NCI-H82 treated with DMSO at 0.1 percent for 48 hours (cell line): Measurements from ENCODE around the gene ESYT3.
"Not testable (repeated sequence)": the region's sequence is repeated elsewhere in the genome, so short reads cannot be mapped to it uniquely, and the experiment has no call there.

Source experiments
- DNase-seq: peaks from one replicate; lab custom pipeline; 2025; ENCODE audit not compliant: unreplicated experiment; lab: John Stamatoyannopoulos, UW

ESYT3 gene

DNA sequence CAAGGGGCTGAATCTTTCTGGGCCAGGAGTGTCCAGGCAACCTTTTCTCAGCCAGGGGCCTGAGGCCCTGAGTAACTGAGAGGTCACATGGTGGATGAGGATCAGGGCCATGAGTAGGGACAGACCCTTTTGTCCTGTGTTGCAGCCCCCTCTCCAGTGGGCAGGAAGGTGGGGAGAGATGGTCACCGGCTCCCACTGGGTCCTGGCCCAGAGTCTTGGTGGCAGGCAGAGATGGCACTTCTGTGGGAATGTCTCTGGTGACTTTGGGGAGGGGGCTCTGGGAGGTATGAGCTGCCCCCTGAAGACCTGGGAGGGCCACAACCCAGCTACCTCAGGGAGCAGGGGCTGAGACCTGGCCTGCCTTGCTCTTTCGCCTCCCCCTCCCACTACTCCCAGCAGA, 6.8 kb downstream of the ESYT3 start:
- no peak for DNase-seq

GRCh38 chr3:138441742-138442141, 7.3 kb downstream of the ESYT3 start:
- DNase-seq: no peak

DNA sequence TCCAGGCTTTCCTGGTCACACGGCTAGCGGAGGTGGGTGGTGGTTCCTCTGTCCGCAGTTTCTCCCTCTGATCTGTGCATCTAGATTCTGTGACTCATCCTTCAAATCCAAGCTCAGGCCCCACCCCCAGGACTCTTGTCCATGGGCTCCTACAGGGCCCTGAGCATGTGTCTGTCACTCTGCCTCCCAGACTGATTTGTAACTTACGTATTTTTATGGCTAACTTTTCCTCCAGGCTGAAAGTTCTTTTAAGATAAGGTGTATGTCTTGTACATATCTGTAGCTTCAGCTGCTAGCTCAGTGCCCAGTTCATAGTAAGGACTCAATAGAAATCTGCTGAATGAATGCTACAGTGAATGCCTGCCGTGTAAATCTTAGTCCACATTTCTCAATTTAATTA, 8.0 kb downstream of the ESYT3 start:
- DNase-seq: no peak

DNA sequence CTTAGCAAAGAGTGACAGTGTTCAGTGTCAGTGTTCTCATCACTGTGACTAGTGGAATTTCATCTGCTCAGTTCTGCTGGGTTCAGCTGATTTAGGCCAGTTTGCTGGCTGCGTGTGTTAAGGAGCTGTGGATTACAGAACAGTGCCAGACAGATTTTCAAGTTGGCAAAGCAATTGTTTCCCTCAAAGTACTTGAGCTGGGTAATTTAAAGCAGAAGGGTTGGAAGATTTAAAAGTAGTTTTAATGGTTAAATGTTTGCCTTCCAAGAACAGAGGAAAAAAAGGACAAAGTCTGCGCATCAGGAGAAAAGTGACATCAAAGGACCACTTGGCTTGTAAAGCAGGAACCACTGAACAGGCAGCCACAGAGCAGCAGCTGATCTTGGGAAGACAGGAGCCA, 8.7 kb downstream of the ESYT3 start:
- no peak for DNase-seq

- no peak for DNase-seq
Measured at GRCh38 chr3:138443521-138444503, 9.4 kb downstream of the ESYT3 start.

- DNase-seq: no peak
Measured at GRCh38 chr3:138445236-138445635, 10.8 kb downstream of the ESYT3 start.

DNA sequence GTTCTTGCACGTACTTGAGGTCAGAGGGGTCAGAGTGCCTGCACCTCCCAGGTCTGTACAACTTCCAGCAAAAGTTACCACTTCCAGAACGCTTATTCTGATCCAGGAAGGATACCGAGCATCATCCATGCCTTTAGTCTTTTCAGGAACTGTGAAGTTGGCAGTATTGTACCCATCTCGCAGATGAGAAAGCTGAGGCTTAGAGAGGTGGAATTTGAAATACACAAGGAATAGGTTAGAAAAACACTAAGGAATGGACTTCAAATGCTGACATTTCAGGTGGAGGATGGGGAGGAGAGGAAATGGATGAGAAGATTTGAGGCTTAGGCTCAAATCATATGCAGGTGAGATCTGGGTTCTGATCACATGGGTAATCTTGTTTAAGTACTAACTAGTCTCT, 11.2 kb downstream of the ESYT3 start:
- DNase-seq: no peak

GRCh38 chr3:138448631-138449030, 14.2 kb downstream of the ESYT3 start:
- DNase-seq: no peak

DNA sequence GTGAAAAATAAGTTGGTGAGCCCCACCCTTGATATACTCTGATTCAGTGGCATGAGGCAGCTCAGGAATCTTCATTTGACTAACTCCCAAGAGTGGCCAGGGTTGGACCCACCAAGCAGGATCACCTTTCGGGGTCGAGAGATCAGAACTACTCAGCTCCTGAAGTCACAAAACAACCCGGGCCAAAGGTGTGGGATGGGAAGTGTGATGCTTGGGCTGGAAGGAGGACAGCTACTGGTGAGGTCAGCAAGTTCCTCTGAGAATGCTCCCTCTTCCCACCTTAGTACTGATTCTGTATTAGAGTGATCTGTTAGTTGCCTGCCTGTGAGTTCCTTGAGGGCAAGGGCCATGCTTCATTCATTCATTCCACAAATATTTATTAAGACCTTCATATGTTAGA, 15.1 kb downstream of the ESYT3 start:
- DNase-seq: no peak

DNA sequence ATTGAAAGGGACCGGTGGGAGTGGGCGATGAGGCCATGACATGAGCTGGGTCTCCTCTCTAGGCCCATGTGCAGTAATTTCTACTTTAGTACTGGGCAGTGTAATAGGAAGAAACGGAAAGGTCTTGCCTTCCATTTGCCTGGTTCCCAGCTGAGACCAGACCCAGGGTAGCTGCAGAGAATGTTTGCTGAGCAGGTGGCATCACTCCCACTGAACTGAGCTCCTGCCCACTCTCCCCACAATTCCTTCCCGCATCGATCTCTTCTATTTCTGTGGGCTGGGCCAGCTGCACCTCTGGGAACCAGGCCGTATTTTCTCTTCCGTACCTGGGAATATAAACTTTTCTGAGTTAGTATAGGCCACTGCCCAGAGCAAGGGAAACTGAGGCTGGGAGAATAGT, 15.8 kb downstream of the ESYT3 start:
- DNase-seq: no peak

DNA sequence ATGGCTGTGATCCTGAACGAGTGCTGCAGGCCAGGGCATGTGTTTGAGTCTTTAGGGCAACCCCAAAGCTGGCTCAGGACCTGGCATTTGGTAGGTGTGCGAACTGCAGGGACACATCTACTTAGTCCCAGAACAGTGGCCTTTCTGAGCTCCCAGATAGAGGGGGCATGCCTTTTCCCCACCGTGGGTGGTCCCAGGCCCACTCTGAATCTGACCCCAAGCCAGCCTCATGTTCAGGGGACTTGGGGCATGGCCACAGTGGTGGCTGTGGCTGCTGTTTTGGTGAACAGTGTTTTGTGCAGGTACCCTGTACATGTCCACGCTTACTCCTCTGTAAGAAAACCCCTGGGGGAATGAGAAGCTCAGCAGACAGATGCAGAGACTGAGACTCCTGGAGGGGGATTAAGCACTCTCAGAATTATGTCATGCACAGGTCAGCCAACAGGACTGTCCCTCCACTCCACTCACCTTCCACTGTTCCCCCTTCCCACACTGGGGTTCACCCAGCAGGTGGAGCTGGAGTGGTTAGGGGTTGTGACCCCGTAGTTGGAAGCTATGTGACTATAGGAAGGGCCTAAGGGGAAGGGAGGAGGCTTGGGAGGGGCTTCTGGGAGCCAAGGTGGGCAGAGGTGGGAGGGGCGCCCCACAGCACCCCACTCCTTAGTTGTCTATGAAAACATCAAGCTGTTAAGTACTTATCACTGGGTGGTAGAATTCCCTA, 16.4 kb downstream of the ESYT3 start:
- DNase-seq: no peak

GRCh38 chr3:138451595-138452162, 17.3 kb downstream of the ESYT3 start:
- no peak for DNase-seq

DNA sequence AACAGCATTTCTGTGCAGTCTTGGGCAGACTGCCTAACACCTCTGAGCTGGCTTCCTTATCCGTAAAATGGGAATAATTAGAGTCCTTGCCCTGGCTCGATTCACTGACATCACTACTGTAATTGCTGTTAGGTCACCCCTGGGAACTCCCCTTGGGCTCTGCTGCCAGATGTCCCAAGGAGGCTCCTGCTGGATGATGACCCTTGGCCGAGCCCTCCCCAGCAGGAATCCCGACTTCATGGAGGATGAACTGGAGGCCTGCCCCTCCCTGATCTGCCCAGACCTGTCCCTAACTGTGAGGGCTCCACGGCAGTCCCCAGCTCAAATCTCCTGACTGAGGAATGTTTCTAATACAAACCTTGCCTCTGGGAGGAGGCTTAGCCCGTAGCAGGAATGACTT, 18.0 kb downstream of the ESYT3 start:
- DNase-seq: no peak

DNA sequence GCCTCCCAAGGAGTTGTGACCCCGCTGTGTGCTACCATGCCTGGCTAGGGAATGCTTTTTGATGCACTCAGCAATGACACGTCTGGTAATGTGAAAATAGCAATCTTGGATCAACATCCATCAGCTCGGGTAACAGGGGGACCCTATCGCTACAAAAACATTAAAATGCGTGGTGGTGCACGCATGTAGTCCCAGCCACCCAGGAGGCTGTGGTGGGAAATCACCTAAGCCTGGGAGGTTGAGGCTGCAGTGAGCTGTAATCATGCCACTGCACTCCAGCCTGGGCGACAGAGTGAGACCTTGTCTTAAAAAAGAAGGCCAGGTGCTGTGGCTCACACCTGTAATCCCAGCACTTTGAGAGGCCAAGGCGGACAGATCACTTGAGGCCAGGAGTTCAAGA, 19.5 kb downstream of the ESYT3 start:
- not testable (repeated sequence) for DNase-seq

GRCh38 chr3:138455801-138456716, 21.6 kb downstream of the ESYT3 start:
- no peak for DNase-seq

DNA sequence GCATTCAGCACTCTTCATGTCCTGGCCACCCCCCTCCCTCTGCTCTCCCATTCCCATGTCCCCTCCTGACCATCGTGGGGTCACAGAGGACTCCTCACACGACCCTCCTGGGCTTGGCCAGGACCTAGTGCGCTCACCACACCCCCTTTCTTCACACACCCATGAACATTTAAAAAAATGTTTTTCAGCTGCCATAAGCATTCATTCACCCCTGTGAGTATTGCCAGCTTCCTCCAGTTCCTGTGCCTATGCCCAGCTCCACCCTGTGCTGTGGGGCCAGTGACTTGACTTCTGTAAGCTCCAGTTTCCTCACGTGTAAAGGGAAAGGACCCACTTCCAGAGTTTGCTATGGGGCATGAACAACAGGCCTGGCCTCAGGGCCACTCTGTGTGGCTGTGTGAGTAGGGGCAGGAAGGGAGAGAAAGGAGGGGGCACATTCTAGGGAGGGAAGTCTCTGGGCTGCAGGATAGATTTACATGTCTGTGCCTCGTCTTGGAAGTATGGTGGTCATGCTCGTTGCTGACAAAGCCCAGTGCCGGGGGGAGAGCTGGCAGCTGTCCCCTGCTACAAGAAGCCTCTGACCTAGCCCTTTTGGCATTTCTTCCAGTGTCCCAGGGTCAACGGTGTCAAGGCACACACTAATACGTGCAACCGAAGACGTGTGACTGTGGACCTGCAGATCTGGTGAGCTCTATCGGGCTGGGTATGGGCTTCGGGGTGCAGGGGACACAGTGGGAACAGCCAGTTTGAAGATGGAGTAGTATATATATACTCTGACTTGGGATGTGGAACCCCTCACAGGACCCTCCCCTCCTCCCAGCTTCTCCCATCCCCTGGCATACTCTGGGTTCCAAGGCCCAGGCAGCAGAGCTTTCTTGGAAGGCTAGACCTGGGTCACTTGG, 22.8 kb downstream of the ESYT3 start:
- DNase-seq: no peak

GRCh38 chr3:138457863-138458735, 23.7 kb downstream of the ESYT3 start:
- no peak for DNase-seq

DNA sequence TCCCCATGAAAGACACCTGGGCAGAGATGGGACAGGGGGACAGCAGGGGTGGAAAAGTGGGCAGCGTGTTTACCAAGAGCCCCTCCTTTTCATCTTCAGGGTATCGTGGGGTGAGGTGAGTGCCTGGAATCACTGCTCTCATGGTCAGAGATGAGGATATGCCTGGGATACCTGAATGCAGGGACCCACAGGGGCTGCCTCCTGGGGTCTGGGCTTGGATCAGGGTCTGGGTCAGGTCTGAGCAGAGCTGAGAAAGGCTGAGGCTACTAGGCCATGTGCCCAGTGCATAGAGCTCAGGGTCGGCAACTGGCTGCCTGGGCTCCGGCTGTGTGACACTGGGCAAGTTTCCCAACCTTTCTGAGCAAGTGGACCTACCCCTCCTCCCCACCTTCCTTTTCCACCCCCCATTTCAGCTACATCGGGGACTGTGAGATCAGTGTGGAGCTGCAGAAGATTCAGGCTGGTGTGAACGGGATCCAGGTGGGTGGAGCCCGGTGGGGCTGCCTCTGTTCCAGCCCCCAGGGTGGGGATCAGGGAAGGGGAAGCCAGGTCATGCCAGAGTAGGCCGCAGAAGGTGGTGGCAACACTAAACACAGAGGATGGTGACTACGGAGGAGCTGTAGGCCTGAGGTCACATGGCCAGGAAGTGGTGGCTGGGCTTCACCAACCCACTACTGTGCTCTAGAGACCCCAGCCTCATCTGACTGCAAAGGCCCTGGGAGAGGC, 24.5 kb downstream of the ESYT3 start:
- no peak for DNase-seq
